ENCODE data around the gene DNM2. TPM values are rescaled to one million over a fixed set of nuclear protein-coding genes. Genes with fewer than 3 reads are reported as not detected.
"Not testable (repeated sequence)": the region's sequence is repeated elsewhere in the genome, so short reads cannot be mapped to it uniquely, and the experiment has no call there.

DNM2 gene
- total RNA-seq, 1 donor from 2014 or later = 79.8 TPM

- ATAC-seq = no peak
Observed at GRCh38 chr19:10726268-10726667, 8.4 kb downstream of the DNM2 start.

GRCh38 chr19:10727685-10728201 is 9.9 kb downstream of the DNM2 start:
- ATAC-seq = no peak

GRCh38 chr19:10729411-10729810 is 11.5 kb downstream of the DNM2 start:
- ATAC-seq = no peak

GRCh38 chr19:10730932-10731331 is 13.1 kb downstream of the DNM2 start:
- peak; percentile 79 for ATAC-seq

DNA sequence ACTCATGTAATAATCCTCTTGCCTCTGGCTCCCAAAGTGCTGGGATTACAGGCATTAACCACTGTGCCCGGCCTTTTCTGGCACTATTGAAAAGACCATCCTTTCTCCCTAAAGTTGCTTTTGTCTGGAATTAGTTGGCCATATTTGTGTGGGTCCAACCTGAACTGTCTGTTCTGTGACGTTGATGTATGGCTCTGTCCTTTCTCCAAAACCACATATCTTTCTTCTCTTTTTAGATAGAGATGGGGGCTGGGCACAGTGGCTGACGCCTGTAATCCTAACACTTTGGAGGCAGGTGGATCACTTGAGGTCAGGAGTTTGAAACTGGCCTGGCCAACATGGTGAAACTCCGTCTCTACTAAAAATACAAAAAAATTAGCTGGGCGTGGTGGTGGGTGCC is 17.9 kb downstream of the DNM2 start:
- ATAC-seq = no peak

DNA sequence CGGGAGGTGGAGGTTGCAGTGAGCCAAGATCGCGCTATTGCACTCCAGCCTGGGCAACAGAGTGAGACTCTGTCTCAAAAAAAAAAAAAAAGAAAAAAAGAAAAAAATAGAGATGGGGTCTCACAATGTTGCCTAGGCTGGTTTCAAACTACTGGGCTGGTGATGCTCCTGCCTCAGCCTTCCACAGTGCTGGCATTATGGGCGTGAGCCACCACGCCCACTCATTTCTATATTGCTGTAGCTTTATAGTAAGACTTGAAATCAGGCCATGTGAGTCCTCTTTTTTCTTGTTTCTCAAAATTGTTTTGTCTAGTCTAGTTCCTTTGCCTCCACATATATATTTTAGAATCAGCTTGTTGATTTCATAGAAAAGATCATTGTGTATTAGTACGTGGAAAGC is 18.3 kb downstream of the DNM2 start:
- no peak for ATAC-seq

- no peak for ATAC-seq
Observed at GRCh38 chr19:10736916-10737551, 19.2 kb downstream of the DNM2 start.

GRCh38 chr19:10737722-10738121 is 19.8 kb downstream of the DNM2 start:
- ATAC-seq = peak; percentile 12

DNA sequence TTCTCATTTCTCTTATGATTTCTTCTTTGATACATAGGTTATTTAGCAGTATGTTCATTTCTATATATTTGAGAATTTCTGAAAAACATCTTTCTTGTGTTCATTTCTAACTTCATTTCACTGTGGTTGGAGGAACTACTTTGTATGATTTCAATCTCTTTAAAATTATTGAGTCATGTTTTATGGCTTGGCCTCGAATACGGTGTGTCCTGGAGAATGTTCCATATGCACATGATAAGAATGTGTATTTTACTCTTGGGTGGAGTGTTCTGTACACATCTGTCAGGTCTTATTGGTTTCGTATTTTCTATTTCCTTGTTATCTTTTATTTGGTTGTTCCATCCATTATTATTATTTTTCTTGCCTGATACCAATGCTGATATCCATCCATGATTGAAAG is 22.9 kb downstream of the DNM2 start:
- no peak for ATAC-seq

GRCh38 chr19:10742476-10742875 is 24.6 kb downstream of the DNM2 start:
- ATAC-seq = no peak

DNA sequence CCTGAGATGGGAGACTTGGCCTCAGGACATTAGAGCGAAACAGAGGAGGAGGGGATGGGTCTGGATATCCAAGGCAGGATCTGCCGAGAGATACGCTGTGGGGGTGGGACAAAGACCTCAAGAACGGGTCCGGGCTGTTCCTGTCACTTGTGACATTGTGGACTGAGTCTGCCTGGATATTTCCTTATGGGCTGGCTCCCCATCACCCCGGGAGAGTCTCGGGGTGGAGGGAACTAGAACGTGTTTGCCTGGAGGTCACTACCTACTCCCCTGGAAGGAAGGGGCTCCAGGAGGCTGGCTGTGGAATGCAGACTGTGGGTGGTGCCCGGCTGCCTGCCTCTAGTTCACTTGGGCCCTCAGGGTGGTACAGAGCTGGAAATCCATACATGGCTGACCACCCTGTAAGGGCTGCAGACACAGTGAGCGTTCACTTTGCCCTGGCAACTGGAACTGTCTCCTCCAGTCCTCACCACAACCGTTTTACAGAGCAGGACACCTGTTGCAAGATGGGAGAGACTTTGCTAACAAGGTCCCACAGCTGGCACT is 26.4 kb downstream of the DNM2 start:
- no peak for ATAC-seq

- no peak for ATAC-seq
Observed at GRCh38 chr19:10744801-10745293, 27.0 kb downstream of the DNM2 start.

GRCh38 chr19:10746437-10746836 is 28.6 kb downstream of the DNM2 start:
- not testable (repeated sequence) for ATAC-seq

- ATAC-seq = no peak
Observed at GRCh38 chr19:10747271-10747670, 29.4 kb downstream of the DNM2 start.

DNA sequence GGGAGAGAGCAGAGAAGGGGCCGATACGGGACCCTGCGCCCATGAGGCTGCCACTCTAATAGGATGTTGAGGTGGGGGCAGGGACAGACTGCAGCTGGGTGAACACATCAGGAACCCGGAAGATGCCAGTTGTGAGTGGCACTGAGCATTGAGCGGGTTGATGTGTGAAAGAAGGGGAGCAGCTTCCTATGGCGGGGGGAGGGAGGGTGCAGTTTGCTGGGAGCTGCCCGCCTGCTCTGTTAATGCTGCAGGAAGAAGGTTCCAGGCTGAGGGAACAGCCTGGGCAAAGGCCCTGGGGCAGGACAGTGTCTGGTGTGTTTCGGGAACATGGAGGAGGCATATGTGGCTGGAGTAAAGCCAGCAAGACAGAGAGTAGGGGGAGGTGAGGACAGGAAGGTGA is 29.8 kb downstream of the DNM2 start:
- no peak for ATAC-seq

DNA sequence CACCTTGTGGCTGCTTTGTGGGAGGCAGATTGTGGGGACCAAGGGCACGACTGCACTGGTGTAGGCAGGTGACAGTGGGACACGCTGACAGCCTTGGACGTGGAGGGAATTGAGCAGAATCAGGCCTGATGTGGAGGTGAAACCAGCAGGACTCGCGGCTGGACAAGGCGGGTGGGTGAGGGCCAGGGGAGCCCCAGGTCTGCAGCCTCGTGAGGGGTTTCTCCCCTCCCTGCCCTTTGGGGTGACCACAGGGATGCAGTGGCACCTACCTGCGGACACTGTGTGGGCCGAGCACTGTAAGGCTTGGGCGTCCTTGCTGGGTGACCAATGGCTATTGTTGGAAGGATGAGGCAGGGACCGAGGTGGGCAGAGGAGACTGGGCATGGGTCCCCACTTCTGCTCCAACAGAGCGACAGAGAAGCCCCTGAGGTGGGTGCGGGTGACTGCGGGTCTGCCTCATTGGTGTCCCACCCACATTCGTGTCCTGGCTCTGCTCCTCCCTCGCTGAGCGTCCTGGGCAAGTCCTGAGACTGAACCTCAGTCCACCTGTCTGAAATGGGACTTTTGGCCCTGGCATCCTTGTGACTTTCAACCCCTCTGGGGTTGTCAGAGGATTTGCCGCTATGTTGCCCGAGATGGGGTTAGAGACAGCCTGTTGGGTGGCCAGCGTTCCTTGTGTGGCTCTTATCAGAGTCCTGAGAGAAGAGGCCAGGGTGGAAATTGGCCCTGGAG is 30.5 kb downstream of the DNM2 start:
- no peak for ATAC-seq

DNA sequence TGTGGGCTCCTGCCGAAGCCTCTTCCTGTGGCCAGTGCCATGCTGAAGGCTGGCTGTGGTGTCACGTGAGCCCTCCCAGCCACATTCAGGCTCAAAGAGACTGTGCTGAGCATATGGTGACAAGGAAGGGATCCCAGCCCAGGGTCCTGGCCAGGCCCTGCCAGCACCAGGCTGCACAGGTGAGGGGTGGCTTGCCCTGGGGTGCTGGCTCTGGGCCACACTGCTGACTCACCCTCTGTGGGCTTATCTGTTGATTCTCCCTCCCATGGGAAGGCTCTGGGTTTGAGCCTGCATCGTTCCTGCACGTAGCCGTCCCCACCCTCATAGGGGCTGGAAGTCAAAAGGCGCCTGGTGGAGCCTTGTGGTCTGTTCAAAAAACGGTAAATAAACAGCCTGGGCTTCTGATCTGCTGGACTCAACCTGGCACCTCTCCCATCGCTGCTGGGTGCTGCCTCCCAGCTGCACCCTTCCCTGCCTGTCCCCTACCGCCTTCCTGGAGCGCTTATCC is 31.1 kb downstream of the DNM2 start:
- peak; percentile 50 for ATAC-seq

GRCh38 chr19:10749435-10750384 is 31.8 kb downstream of the DNM2 start:
- peak; percentile 38 for ATAC-seq

DNA sequence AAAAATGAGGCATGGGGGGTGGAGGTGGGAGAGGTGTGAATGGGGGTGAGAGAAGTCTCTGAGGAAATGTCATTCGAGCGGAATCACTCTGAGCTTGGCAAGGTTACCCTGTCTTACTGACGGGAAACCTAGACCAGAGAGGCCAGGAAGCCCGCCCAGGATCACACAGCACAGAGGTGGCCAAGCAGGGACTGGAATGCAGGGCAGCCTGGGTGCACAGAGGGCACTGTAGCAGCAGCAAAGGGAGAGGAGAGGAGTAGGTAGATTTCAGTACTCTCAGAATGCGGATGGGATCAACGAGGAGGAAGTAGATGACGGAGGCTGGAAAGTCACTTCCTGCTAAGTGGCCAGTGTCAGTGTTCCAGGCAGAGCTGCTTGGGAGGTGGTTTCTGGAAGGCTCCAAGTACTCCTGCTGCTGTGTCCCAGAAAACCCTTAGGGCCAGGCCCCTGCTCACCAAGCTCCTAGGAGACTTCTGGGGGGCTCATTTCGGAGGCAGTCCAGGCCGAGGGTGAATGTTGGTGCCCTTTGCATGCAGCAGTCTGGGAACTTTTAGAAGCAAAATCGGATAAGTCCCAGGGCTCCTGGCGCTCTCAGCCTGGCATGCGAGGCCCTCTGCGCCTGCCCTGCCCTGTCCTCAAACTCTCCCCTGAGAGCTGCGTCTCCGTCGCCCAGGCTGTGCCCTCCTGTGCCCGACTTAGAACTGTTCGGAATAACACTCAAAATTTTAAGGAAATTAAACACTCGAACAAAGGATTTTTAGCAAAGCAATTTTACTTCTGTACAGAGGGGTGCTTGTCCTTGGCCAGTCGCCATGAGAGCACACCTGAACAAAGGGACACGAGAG is 33.5 kb downstream of the DNM2 start:
- peak; percentile 54 for ATAC-seq

DNA sequence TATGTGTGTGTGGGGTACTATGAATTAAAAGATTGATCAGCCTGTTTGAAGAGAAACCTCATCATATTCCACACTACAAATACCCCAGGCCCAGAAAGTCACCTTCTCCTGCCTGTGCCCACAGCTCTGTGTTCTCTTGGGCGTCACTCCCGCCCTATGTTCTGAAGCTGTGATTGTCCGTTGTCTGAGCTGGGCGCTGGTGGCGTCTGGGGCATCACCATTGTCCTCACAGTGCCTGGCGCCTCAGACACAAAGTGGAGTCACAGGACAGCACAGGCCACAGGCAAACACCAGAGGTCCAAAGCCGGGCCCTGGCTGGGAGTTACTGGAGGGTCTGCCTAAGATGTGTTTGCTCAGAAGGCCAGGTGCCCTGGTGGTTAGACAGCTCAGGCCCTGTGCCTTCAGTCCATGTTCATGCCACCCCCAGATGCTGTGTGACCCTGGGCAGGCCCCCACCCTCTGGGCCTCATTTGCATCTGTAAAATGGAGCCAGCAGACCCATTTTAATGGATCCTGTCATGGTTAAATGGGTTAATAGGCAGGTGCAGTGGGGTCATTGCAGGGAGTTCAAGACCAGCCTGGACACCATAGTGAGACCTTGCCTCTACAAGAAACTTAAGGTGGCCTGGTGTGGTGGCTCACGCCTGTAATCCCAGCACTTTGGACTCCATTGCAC is 34.5 kb downstream of the DNM2 start:
- ATAC-seq = no peak

All from esophagus mucosa (tissue), 1 donor.